Activated naive CD4-positive, alpha-beta T cell treated with anti-CD3 and anti-CD28 coated beads, Interleukin-2, amount 50 U/mL, for 24 hours (primary cell): Measurements from ENCODE around the gene SLC25A28.

Experiments used
- H3K27ac Mint-ChIP-seq: one replicate; pipeline ENCODE4 v1.8.0; 2021; ENCODE audit warnings: mild to moderate bottlenecking, mixed read lengths
- H3K27me3 Mint-ChIP-seq: one replicate; pipeline ENCODE4 v1.8.0; 2021; ENCODE audit warnings: mixed read lengths
- H3K36me3 Mint-ChIP-seq: one replicate; pipeline ENCODE4 v1.8.0; 2021; ENCODE audit warnings: mixed read lengths
- H3K4me1 Mint-ChIP-seq: one replicate; pipeline ENCODE4 v1.8.0; 2021; ENCODE audit warnings: mixed read lengths
- H3K4me3 Mint-ChIP-seq: one replicate; pipeline ENCODE4 v1.8.0; 2021; ENCODE audit warnings: mild to moderate bottlenecking, mixed read lengths
- H3K9me3 Mint-ChIP-seq: one replicate; pipeline ENCODE4 v1.8.0; 2021; ENCODE audit warnings: mixed read lengths

The SLC25A28 gene, protein sequence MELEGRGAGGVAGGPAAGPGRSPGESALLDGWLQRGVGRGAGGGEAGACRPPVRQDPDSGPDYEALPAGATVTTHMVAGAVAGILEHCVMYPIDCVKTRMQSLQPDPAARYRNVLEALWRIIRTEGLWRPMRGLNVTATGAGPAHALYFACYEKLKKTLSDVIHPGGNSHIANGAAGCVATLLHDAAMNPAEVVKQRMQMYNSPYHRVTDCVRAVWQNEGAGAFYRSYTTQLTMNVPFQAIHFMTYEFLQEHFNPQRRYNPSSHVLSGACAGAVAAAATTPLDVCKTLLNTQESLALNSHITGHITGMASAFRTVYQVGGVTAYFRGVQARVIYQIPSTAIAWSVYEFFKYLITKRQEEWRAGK

DNA sequence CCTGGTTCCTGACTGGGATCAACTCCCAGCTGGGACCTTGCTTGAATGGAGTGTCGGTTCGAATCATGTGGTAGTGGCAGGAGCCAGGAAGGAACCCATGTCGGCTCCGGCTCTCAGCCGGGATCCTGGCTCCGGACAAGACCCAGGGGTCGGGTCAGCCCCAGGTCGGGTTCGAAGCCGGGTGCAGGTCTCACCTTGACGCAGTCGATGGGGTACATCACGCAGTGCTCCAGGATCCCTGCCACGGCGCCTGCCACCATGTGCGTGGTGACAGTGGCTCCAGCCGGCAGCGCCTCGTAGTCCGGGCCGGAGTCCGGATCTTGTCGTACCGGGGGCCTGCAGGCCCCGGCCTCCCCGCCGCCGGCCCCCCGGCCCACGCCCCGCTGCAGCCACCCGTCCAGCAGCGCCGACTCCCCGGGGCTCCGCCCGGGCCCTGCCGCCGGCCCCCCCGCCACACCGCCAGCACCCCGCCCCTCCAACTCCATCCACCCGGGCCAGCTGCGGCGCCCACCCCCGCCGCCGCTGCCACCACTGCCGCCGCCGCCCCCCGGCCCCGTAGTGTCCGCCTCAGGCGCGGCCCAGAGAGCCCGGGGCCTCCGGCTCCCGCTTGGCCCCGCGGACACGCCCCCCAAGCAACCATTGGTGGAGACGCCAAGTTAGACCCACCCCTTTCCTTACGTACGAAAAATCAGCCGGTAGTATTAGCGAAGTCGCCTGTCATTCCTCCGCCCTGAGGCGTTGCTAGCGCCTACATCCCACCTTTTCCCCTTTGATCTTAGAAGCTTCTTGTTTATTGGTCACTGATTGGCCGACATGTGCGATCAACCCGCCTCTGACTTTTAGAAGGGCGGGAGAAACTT, at the start of gene SLC25A28:
TSS of gene SLC25A28 (minus strand) at position 589 of the 860 bp plus-strand sequence. CDS start at position 485, 104 bp downstream.
- Mint-ChIP-seq H3K27me3 (no peaks in the 10 kb centered on the region), H3K4me1 (peaks cover 52% of the 10 kb centered on the region), H3K9me3 (no peaks in the 10 kb centered on the region), H3K36me3 (peaks cover 1% of the 10 kb centered on the region), H3K4me3 (peak within 1 kb of the TSS; percentile 89), H3K27ac (peak within 1 kb of the TSS; percentile 97)

DNA sequence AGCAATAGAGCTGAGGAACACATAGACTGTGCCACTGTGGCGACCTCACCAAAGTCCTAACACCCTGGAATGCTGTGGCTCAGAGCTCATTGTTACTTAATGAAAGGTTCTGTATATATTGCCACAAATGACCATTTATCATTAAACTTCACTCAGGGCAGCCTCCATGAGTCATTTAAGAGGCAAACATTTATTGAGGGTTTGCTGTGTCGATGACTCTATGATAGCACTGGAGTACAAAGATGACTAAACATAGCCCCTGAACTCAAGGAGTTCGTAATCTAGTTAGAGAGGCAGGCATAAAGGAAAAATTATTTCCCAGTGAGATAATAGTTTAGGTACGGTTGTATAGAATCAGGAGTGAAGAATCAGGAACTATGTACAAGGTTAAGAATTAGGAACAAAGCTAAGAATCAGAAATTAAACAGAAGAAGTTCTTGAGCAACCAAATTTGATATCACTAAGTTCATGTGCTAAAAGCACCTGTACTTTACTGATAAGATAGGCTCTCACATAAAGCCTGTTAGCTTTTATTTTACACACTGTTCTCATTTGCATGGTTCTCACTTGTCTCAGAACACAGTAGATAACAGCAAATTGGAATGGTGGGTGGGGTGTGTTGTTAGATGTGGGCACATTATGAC, 47.0 kb upstream of the SLC25A28 start:
- no peak overlapping the region for H3K27ac Mint-ChIP-seq
- H3K9me3 Mint-ChIP-seq, result no peaks in the 10 kb centered on the region
- no peak overlapping the region for H3K4me3 Mint-ChIP-seq
- H3K36me3 Mint-ChIP-seq, result peaks cover 4% of the 10 kb centered on the region
- no peaks in the 10 kb centered on the region for H3K27me3 Mint-ChIP-seq
- peaks cover 2% of the 10 kb centered on the region for H3K4me1 Mint-ChIP-seq

DNA sequence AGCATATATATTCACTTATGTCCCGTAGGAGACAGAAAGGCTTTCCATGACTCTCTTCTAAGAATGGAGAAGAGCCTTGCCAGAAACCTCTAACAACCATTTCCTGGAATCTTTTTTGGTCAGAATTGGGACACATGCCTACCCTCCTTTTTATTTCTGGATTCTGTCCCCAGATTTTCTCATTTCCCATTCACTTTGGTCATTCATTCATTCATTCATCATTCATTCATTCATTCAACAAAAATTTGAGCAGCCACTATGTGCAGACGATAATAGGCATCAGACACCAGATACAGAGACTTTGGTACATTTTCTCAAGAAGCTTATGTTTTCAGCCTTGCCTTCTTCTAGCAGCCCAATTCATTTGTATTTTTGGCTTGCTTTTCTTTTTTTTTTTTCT, 45.1 kb upstream of the SLC25A28 start:
- H3K27me3 Mint-ChIP-seq, result no peaks in the 10 kb centered on the region
- peaks cover 4% of the 10 kb centered on the region for H3K36me3 Mint-ChIP-seq
- no peak overlapping the region for H3K27ac Mint-ChIP-seq
- H3K4me3 Mint-ChIP-seq, result no peak overlapping the region
- no peaks in the 10 kb centered on the region for H3K9me3 Mint-ChIP-seq
- H3K4me1 Mint-ChIP-seq, result peaks cover 13% of the 10 kb centered on the region

DNA sequence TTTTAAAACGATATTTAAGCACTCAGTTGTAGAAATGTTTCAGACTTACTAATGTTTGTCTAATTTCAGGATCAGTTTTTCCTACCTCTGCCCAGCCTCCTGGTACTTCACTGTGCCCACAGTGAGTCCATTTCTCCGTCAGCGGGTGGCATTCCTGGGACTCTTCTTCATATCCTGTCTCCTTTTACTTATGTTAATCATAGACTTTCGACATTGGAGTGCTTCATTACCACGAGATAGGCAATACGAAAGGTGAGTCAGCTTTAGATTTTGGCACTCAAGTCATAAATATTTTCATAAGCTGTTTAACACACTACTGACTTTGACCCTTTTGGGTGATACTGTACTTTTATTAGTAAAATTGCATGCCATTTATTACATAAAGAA, 41.1 kb upstream of the SLC25A28 start:
- Mint-ChIP-seq H3K36me3 (peaks cover 1% of the 10 kb centered on the region), H3K27ac (no peak overlapping the region), H3K27me3 (peaks cover 2% of the 10 kb centered on the region), H3K4me3 (no peak overlapping the region), H3K4me1 (peaks cover 29% of the 10 kb centered on the region), H3K9me3 (no peaks in the 10 kb centered on the region)

DNA sequence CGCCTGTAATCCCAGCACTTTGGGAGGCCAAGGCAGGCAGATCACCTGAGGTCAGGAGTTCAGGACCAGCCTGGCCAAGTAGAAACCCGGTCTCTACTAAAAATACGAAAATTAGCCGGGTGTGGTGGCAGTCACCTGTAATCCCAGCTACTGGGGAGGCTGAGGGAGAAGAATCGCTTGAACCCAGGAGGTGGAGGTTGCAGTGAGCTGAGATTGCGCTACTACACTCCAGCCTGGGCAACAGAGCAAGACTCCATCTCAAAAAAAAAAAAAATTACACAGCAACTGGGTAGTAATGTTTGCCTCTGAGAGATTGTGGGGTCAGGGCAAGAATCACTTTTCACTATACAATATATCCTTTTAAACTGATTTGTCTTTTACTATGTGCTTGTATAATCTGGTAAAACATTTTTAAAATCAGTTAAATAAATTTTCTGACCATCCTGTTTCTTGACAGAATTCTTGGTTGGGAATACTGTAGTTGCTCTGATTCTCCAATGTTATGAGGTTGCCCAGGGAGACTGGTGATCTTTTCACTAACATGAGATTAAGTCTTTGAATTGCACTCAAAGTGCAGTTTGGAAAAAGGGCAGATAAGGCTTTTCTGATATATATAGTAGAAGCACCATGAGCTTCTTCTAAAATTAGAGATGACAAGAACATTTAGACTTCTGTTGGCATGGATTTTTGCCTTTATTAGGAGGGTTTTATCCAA, 40.6 kb upstream of the SLC25A28 start:
- Mint-ChIP-seq H3K36me3 (peaks cover 1% of the 10 kb centered on the region), H3K27ac (no peak overlapping the region), H3K27me3 (peaks cover 2% of the 10 kb centered on the region), H3K4me3 (peak overlapping the region; percentile 38), H3K9me3 (no peaks in the 10 kb centered on the region), H3K4me1 (peaks cover 29% of the 10 kb centered on the region)

DNA sequence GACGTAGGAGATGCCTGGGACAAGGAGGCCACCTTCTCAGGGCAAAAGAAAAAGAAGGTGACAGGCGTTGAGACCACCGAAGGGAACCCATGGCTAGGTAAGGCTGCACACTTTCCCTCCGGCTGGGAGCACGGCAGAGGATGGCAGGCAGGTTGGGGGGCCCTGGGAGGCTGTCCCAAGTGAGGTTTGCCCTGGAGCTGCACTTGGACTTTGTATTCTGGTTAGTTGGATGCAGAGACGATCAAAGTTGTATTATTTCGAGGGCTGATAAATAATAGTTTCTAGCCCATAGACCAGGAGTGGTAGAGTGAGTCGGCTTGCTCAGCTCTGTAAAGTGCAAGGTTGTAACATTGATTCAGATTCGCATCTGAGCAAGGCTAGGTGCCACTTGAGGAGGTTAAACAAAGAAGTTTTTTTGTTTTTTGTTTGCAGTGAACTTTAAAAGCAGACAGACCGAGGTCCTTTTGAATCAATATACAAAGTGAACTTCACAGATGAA, 39.7 kb upstream of the SLC25A28 start:
- Mint-ChIP-seq H3K4me3 (peak overlapping the region; percentile 93), H3K27ac (no peak overlapping the region), H3K9me3 (no peaks in the 10 kb centered on the region), H3K4me1 (peaks cover 29% of the 10 kb centered on the region), H3K36me3 (peaks cover 1% of the 10 kb centered on the region), H3K27me3 (peaks cover 2% of the 10 kb centered on the region)

DNA sequence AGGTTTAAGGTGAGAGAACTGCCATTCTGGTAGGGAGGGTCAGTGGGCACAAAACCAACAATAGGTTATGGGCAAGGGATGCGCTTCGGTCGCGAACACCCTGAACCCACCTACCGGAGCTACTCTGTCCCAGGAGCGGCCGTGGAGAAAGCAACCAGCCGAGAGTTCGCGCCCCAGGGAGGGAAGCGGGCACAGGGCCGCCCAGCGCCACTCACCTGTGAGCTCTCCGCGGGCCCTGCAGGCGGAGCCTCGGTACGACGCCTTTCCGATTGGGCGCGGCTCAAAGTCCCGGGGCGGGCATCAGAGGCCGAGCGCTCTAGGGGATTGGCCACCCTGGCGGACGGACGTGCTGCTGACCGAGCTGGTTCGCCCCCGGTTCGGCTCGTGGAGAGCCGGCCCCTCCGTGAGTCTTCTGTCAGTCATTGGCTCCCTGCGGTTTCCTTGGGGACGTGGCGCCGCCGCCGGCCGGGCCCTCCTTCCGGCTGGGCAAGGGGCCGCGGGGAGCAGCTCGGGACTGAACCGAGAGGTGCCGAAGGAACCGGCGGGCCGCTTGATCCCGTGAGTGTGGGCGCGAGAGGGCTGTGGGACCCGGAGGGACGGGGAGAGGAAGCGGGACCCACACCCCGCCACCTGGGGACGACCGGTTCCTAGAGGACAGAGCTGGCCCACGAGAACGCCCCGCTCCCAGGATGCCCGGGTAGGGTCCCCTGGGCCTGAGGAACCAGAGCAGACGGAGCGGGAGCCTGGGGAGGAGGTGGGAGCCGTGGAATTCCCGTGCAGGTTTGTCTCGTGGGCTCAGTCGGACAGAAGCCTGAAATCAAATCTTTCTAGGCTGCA, 39.0 kb upstream of the SLC25A28 start, which contains the start of gene ENTPD7:
TSS of gene ENTPD7 (plus strand) at position 479 of the 837 bp plus-strand sequence. CDS start 448 bp downstream, outside the sequence.
- Mint-ChIP-seq H3K27ac (peak within 1 kb of the TSS; percentile 74), H3K36me3 (peaks cover 1% of the 10 kb centered on the region), H3K9me3 (no peaks in the 10 kb centered on the region), H3K4me1 (peaks cover 29% of the 10 kb centered on the region), H3K27me3 (peaks cover 2% of the 10 kb centered on the region), H3K4me3 (peak within 1 kb of the TSS; percentile 93)

DNA sequence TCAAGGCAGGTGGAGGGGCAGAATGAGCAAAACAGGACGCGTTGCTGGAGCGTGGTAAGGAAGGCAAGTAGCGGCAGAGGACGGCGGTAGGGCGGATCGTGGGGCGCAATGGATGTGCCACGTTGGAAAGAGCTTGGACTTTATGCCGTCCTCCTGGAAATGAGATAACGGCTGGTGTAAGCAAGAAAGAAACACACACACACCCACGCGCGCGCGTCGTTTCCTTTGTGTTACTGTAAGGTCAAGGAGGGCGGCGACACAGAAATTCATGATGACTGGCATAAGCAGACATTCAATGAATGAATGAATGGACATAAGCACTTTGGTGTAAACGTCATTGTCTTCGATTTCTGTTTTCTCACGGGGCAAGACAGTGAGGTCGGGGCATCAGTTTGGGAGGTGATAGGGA, 38.4 kb upstream of the SLC25A28 start:
- Mint-ChIP-seq H3K4me1 (peaks cover 29% of the 10 kb centered on the region), H3K4me3 (peak overlapping the region; percentile 93)

DNA sequence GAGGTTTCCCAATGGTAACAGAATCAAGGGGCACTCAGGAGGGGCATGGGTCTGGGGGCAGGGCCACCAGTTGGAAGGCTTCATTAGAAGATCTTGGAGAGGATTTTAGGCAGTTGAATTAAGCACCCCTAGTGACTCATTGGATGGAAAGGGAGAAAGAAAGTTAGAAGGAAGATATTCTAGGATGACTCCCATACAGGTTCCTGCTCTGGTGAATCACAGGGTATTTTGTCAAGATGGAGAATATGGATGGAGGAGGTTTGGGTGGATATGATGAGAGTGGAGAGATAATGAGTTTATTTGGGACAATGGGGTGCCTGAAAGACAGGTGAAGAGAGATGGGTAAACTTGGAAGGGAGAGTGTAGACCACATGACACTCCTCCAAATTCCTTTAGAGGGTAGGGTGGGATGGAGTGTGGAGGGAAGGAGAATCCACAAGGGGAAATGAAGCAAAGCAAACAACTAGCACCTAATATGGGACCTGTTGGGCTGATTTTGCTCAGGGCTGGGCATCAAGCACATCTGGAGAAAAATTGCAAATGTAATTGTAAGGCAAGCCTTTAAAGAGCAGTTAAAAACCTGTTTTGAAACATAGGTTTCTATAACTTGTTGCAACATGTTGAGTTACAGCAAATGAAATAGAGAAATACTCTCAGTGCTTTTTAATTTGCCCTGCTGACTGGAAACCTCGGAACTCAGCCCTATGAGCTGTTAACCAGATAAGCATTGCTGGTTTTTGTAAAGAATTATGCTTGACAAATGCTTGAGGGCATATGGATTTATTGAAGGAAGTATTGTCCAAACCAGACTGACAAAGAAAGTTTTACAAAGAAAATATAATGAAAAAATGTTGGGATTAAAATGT, 36.2 kb upstream of the SLC25A28 start:
- no peak overlapping the region for H3K27ac Mint-ChIP-seq
- peaks cover 22% of the 10 kb centered on the region for H3K4me1 Mint-ChIP-seq
- peaks cover 9% of the 10 kb centered on the region for H3K27me3 Mint-ChIP-seq
- H3K36me3 Mint-ChIP-seq, result no peaks in the 10 kb centered on the region
- H3K9me3 Mint-ChIP-seq, result no peaks in the 10 kb centered on the region
- no peak overlapping the region for H3K4me3 Mint-ChIP-seq

More for the DNA sequence above, 38.4 kb upstream of the SLC25A28 start:
- H3K9me3 Mint-ChIP-seq, result no peaks in the 10 kb centered on the region
- H3K27me3 Mint-ChIP-seq, result peaks cover 5% of the 10 kb centered on the region
- H3K27ac Mint-ChIP-seq, result peak overlapping the region; percentile 74
- H3K36me3 Mint-ChIP-seq, result peaks cover under 1% of the 10 kb centered on the region

DNA sequence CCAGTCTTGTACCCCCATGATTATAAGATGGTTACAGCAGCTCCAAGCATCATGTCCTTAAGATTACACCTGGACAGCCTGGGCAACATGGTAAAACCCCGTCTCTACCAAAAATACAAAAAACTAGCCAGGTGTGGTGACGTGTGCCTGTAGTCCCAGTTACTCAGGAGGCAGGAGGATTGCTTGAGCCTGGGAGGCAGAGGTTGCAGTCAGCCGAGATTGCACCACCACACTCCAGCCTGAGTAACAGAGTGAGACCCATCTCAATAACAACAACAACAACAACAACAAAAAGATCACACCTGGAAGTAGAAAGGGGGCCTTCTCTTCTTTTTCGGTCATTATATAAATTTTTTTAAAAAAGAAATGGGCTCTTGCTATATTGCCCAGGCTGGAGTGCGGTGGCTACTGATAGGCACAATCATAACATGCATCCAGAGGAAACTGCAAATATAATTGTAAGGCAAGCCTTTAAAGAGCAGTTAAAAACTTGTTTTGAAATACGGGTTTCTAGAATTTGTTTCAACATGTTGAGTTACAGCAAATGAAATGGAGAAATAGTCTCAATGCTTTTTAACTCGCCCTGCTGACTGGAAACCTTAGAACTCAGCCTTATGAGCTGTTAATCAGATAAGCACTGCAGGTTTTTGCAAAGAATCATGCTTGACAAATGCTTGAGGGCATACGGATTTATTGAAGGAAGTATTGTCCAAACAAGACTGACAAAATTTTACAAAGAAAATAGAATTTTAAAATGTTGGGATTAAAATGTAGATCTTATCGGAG, 34.3 kb upstream of the SLC25A28 start:
- Mint-ChIP-seq H3K27ac (no peak overlapping the region), H3K4me1 (peaks cover 10% of the 10 kb centered on the region), H3K4me3 (no peak overlapping the region), H3K9me3 (no peaks in the 10 kb centered on the region), H3K36me3 (no peaks in the 10 kb centered on the region), H3K27me3 (peaks cover 15% of the 10 kb centered on the region)

DNA sequence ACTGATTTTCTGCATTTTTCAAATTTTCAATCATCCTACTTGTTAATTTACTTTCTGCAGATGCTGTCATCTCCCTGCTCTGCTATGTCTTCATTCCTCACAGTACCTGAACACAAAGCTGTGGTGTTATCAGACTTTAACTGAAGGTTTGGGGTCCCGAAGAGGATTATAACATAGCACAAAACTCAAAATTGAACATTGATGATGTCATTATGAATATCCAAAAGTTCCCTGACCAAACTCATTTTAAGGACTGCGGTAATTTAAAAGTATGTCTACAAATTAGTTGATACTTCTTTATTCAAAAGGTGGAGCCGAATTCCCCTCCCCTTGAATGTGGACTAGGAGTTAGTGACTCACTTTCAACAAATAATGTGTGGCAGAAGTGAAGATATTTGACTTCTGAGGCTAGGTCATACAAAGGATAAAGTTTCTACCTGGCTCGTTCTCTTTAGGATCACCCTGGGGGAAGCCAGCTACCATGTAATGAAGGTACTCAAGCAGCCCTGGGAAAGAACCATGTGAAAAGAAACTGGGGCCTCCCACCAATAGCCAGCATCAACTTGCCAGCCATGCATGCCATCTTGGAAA, 32.7 kb upstream of the SLC25A28 start:
- Mint-ChIP-seq H3K4me3 (no peak overlapping the region), H3K27me3 (peaks cover 22% of the 10 kb centered on the region), H3K9me3 (no peaks in the 10 kb centered on the region), H3K36me3 (peaks cover 3% of the 10 kb centered on the region), H3K4me1 (no peaks in the 10 kb centered on the region), H3K27ac (no peak overlapping the region)

DNA sequence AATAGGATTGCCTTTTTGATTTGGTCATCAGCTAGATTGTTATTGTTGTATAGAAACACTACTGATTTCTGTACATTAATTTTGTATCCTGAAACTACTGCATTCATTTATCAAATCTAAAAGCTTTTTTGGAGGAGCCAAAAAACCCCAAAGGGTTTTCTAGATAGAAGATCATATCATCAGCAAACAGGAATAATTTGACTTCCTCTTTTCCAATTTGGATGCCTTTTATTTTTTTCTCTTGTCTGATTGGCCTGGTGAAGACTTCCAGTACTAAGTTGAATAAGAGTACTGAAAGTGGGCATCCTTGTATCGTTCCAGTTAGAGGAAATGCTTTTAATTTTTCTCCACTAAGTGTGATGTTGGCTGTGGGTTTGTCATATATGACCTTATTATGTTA, 28.5 kb upstream of the SLC25A28 start:
- Mint-ChIP-seq H3K4me3 (no peak overlapping the region), H3K9me3 (no peaks in the 10 kb centered on the region), H3K36me3 (peaks cover 3% of the 10 kb centered on the region), H3K27me3 (peaks cover 23% of the 10 kb centered on the region), H3K4me1 (no peaks in the 10 kb centered on the region), H3K27ac (no peak overlapping the region)
